Measurements from ENCODE around the gene LACTB.

DNA sequence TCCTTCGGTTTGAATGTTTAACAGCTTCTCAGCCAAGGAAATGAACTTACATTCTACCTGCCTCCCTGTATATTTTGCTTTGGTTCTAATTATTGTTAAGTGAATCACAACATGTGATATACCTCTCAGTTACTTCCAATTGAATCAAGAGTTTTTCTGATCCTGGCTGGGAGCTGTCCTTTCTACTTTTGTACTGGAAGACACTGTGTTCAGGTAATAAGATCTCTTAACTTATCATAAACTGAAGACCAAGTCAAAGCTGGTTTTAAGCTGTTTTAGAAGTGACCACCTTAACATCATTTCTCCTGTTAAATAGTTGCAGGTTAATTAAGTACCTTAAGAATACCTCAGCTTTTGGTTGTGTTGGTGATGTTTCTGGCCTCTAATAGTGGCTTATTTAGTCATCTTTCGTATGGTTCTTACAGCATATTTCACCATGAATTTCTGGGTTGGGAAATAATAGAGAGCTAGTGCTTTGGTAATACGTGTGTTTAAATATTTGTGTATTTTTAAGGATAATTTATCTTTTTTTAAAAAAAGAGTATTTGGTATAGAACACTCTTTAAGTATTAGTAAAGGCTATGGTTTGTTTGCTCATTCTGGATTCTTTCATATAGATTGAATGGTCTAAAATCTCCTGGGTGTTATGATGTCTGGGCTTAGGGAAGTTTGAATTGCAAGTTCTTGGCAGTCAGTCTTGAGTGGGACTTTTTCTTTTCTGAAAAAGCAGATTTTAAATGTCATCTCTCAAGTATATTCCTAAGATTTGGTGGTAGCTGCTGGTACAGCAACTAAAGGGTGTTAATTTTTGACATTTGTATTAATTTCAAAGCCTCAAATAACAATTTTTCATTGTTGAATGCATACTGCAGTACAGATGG is 69.3 kb downstream of the LACTB start:
- TF ChIP-seq POLR2A (IDR thresholded peaks at IDR 0.05; ENCODE audit: low read length): no peak
- TF ChIP-seq GATA1 (IDR thresholded peaks at IDR 0.05; ENCODE audit: low read depth, low read length): no peak

Data from erythroblast (primary cell).